Mesenchymal stem cell (in vitro differentiated cells and primary cell): ENCODE results near the gene CENPK. TPM values are rescaled to one million over a fixed set of nuclear protein-coding genes. Genes with fewer than 3 reads are reported as not detected.

Source experiments
- DNase-seq: peaks from one replicate; pipeline ENCODE4 v3.0.0-alpha.2; 2013
- H2AFZ ChIP-seq: one replicate; pipeline ENCODE4 v1.6.1; 2013; ENCODE audit warnings: low read depth, mild to moderate bottlenecking, control low read depth, inconsistent platforms, low read length, moderate library complexity
- H2AK5ac ChIP-seq: 2 replicates; pipeline ENCODE4 v1.6.1; 2013; ENCODE audit warnings: low read length, moderate library complexity, mild to moderate bottlenecking, inconsistent platforms; ENCODE audit not compliant: severe bottlenecking
- H2BK120ac ChIP-seq: one replicate; pipeline ENCODE4 v1.6.1; 2013; ENCODE audit warnings: low read depth, mild to moderate bottlenecking, inconsistent platforms, low read length, moderate library complexity
- H2BK12ac ChIP-seq, 2 experiments: one replicate each; pipeline ENCODE4 v1.6.1; 2013; ENCODE audit warnings: inconsistent platforms in 2 of 2, low read length in 2 of 2, mild to moderate bottlenecking in 2 of 2, moderate library complexity in 2 of 2, control low read depth in 1 of 2
- H2BK15ac ChIP-seq: one replicate; pipeline ENCODE4 v1.6.1; 2013; ENCODE audit warnings: mild to moderate bottlenecking, low read depth, inconsistent platforms; ENCODE audit not compliant: poor library complexity, severe bottlenecking
- H2BK5ac ChIP-seq: 2 replicates; pipeline ENCODE4 v1.6.1; 2013; ENCODE audit warnings: low read depth, mild to moderate bottlenecking, low read length, control low read depth, inconsistent platforms; ENCODE audit not compliant: poor library complexity, severe bottlenecking
- H3K14ac ChIP-seq, 2 experiments: one replicate each; pipeline ENCODE4 v1.6.1; 2013; ENCODE audit warnings: inconsistent platforms in 2 of 2, low read length in 2 of 2, control low read depth in 1 of 2, mild to moderate bottlenecking in 1 of 2, moderate library complexity in 1 of 2
- H3K18ac ChIP-seq, 2 experiments: one replicate each; pipeline ENCODE4 v1.6.1; 2013; ENCODE audit warnings: inconsistent platforms in 2 of 2, low read length in 2 of 2, control low read depth in 1 of 2, low read depth in 1 of 2, mild to moderate bottlenecking in 1 of 2
- H3K23ac ChIP-seq, 2 experiments: one replicate each; pipeline ENCODE4 v1.6.1; 2013; ENCODE audit warnings: inconsistent platforms in 2 of 2, low read length in 2 of 2, mild to moderate bottlenecking in 2 of 2, moderate library complexity in 2 of 2, control low read depth in 1 of 2
- H3K27ac ChIP-seq: 2 replicates; pipeline ENCODE4 v1.5.1; 2013; ENCODE audit warnings: mild to moderate bottlenecking, moderate library complexity, low read length, control low read depth, inconsistent platforms; ENCODE audit not compliant: poor library complexity, severe bottlenecking
- H3K27me3 ChIP-seq, 2 experiments: 2 replicates each; pipeline versions ENCODE4 v1.6.1 to v1.7.0; 2013; ENCODE audit warnings: low read length in 2 of 2, mild to moderate bottlenecking in 2 of 2, moderate library complexity in 2 of 2, control low read depth in 1 of 2, inconsistent platforms in 1 of 2; ENCODE audit not compliant: control insufficient read depth in 1 of 2, insufficient read depth in 1 of 2
- H3K36me3 ChIP-seq, 2 experiments: 2 replicates each; pipeline versions ENCODE4 v1.6.1 to v1.7.0; 2013; ENCODE audit warnings: low read length in 2 of 2, control low read depth in 1 of 2, inconsistent platforms in 1 of 2, low read depth in 1 of 2, mild to moderate bottlenecking in 1 of 2; ENCODE audit not compliant: insufficient read depth in 2 of 2, control insufficient read depth in 1 of 2
- H3K4ac ChIP-seq, 2 experiments: one replicate each; pipeline ENCODE4 v1.6.1; 2013; ENCODE audit warnings: inconsistent platforms in 2 of 2, low read length in 2 of 2, mild to moderate bottlenecking in 2 of 2, moderate library complexity in 2 of 2, control low read depth in 1 of 2, low read depth in 1 of 2
- H3K4me1 ChIP-seq: 2 replicates; pipeline ENCODE4 v1.6.1; 2013; ENCODE audit warnings: low read depth, low read length, control low read depth; ENCODE audit not compliant: control insufficient read depth, insufficient read depth
- H3K4me2 ChIP-seq: 2 replicates; pipeline ENCODE4 v1.6.1; 2013; ENCODE audit warnings: low read length, mild to moderate bottlenecking, inconsistent platforms; ENCODE audit not compliant: poor library complexity, severe bottlenecking
- H3K4me3 ChIP-seq, 2 experiments: 2 replicates each; pipeline versions ENCODE4 v1.5.1 to v1.7.0; 2013; ENCODE audit warnings: low read length in 2 of 2, mild to moderate bottlenecking in 2 of 2, control low read depth in 1 of 2, low read depth in 1 of 2; ENCODE audit not compliant: insufficient read depth in 1 of 2
- H3K79me1 ChIP-seq: replicated peaks from 2 replicates; pipeline ENCODE4 v1.6.1; 2013; ENCODE audit warnings: mild to moderate bottlenecking, control low read depth, low read length, inconsistent platforms; ENCODE audit not compliant: poor library complexity, severe bottlenecking
- H3K9ac ChIP-seq: 2 replicates; pipeline ENCODE4 v1.7.0; 2013; ENCODE audit warnings: mild to moderate bottlenecking, low read length, moderate library complexity
- H3K9me3 ChIP-seq: 2 replicates; pipeline ENCODE4 v1.7.0; 2013; ENCODE audit warnings: mild to moderate bottlenecking, low read length; ENCODE audit not compliant: control insufficient read depth
- H4K8ac ChIP-seq: one replicate; pipeline ENCODE4 v1.6.1; 2013; ENCODE audit warnings: inconsistent platforms, mild to moderate bottlenecking, low read length, moderate library complexity
- H4K91ac ChIP-seq: one replicate; pipeline ENCODE4 v1.6.1; 2013; ENCODE audit warnings: mild to moderate bottlenecking, low read length, inconsistent platforms
- WGBS: methylation state at CpG from one replicate; pipeline ENCODE4 v1.1.7; 2013; ENCODE audit warnings: mixed read lengths; 5-methylcytosine and 5-hydroxymethylcytosine counted together
- polyA plus RNA-seq, 2 experiments: library from polyadenylated mRNA; stranded (reverse); fragments of 200-250 nt; gene quantifications; one replicate each; pipeline ENCODE4 v1.2.3, GENCODE V29; 2013

The CENPK gene, protein sequence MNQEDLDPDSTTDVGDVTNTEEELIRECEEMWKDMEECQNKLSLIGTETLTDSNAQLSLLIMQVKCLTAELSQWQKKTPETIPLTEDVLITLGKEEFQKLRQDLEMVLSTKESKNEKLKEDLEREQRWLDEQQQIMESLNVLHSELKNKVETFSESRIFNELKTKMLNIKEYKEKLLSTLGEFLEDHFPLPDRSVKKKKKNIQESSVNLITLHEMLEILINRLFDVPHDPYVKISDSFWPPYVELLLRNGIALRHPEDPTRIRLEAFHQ
- polyA plus RNA-seq (2013, experiment 1 of 2) = 12.8 TPM
- polyA plus RNA-seq (2013, experiment 2 of 2) = 14.0 TPM

GRCh38 chr5:65562731-65563701 is at the start of gene CENPK, which contains the start of gene PPWD1:
TSS of gene CENPK (minus strand) at chr5:65563168. CDS start at chr5:65554907, 8,261 bp downstream.
TSS of gene PPWD1 (plus strand) at chr5:65563296. CDS start at chr5:65563311, 15 bp downstream.
- peak within 1 kb of the TSS; percentile 98 for H3K9ac ChIP-seq

GRCh38 chr5:65612298-65612907 is 49.4 kb upstream of the CENPK start:
- Histone ChIP-seq H3K36me3 (peaks cover 3 to 93% of the 10 kb centered on the region in 2 experiments), H2BK12ac (no peak overlapping the region), H2BK120ac (no peak overlapping the region), H3K4ac (no peak overlapping the region), H2AFZ (no peak overlapping the region), H4K91ac (no peak overlapping the region), H2BK5ac (peak overlapping the region; percentile 22), H3K27me3 (no peaks in the 10 kb centered on the region), H3K4me2 (no peak overlapping the region), H2AK5ac (peak overlapping the region; percentile 57), H3K18ac (no peak overlapping the region), H3K4me3 (no peak overlapping the region), H3K9ac (no peak overlapping the region), H2BK15ac (no peak overlapping the region), H3K27ac (peak overlapping the region; percentile 45), H3K14ac (no peak overlapping the region), H3K9me3 (no peaks in the 10 kb centered on the region), H3K4me1 (peaks cover 3% of the 10 kb centered on the region), H3K79me1 (peaks cover 19% of the 10 kb centered on the region), H4K8ac (no peak overlapping the region), H3K23ac (no peak overlapping the region)
- no peak for DNase-seq
- 94% methylated on average over 3 of the region's 4 CpGs for whole genome bisulfite sequencing

More at GRCh38 chr5:65562731-65563701, at the start of gene CENPK, which contains the start of gene PPWD1:
- Histone ChIP-seq H2AFZ (peak within 1 kb of the TSS; percentile 55), H3K9me3 (no peaks in the 10 kb centered on the region), H3K36me3 (peaks cover 0 to 20% of the 10 kb centered on the region in 2 experiments), H3K79me1 (peaks cover 14% of the 10 kb centered on the region), H2BK12ac (no peak within 1 kb of the TSS), H3K23ac (no peak within 1 kb of the TSS), H3K14ac (no peak within 1 kb of the TSS), H3K4me1 (peaks cover 2% of the 10 kb centered on the region), H3K4me3 (peak within 1 kb of the TSS; percentile 68 to 100), H4K8ac (peak within 1 kb of the TSS; percentile 95), H2BK120ac (no peak within 1 kb of the TSS), H3K27me3 (no peaks in the 10 kb centered on the region), H4K91ac (peak within 1 kb of the TSS; percentile 30), H2BK5ac (no peak within 1 kb of the TSS), H3K27ac (peak within 1 kb of the TSS; percentile 68), H3K4ac (peak within 1 kb of the TSS; percentile 4 to 7), H2AK5ac (no peak within 1 kb of the TSS), H2BK15ac (no peak within 1 kb of the TSS), H3K18ac (peak within 1 kb of the TSS in 1 of 2 experiments; percentile 31), H3K4me2 (peak within 1 kb of the TSS; percentile 90)
- DNase-seq = peak; percentile 96
- 1% methylated on average over 47 of the region's 54 CpGs for WGBS

DNA sequence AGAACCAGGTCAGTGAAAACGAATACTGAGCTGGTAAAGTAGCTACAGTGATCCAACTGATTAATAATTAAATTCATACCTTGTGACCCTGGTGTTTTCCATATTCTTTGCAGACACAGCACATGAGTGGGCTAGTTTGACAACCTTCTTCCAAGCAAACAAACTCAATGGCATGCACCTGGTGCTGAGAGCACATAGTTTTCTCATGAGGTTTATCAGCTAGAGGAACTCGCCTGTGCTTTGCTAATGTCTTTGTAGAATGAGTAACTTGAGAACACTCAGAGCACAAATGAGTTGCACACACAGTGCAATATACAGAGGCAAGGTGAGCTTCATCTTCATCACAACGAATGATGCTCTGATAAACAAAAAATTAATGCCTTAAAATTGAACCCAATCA is 48.6 kb upstream of the CENPK start:
- Histone ChIP-seq H2AK5ac (no peak overlapping the region), H2AFZ (no peak overlapping the region), H3K9me3 (no peaks in the 10 kb centered on the region), H3K27ac (peak overlapping the region; percentile 57), H2BK120ac (no peak overlapping the region), H3K4ac (no peak overlapping the region), H3K36me3 (peaks cover 5 to 93% of the 10 kb centered on the region in 2 experiments), H3K18ac (no peak overlapping the region), H3K4me1 (peaks cover 3% of the 10 kb centered on the region), H4K91ac (no peak overlapping the region), H3K27me3 (no peaks in the 10 kb centered on the region), H2BK15ac (no peak overlapping the region), H3K4me2 (no peak overlapping the region), H3K79me1 (peaks cover 19% of the 10 kb centered on the region), H2BK12ac (no peak overlapping the region), H3K4me3 (no peak overlapping the region), H3K23ac (no peak overlapping the region), H2BK5ac (no peak overlapping the region), H3K9ac (no peak overlapping the region), H4K8ac (no peak overlapping the region), H3K14ac (no peak overlapping the region)
- no peak for DNase-seq
- 96% methylated on average over 3 of the region's 3 CpGs for WGBS
